K562 (cell line): ENCODE measurements around the gene GPR148. TPM values are rescaled to one million over a fixed set of nuclear protein-coding genes. Genes with fewer than 3 reads are reported as not detected.

Experiments used
- BACH1 ChIP-seq: fragments of 200-800 bp; sonication (Bioruptor generic); IDR thresholded peaks from 2 replicates; pipeline ENCODE4 v1.6.1; 2016; ENCODE audit warnings: missing genetic modification characterization, missing compliant biosample characterization
- BRCA1 ChIP-seq, 2 experiments: fragments of 450-650 bp in 1 of 2; sonication (generic) in 1 of 2; formaldehyde crosslinking in 1 of 2; IDR thresholded peaks; 2 replicates each; pipeline versions ENCODE4 v1.5.0 to v1.6.1; 2017 to 2020; ENCODE audit warnings: mild to moderate bottlenecking in 1 of 2, missing genetic modification reagents in 1 of 2
- C11orf30 ChIP-seq: fragments of 450-650 bp; IDR thresholded peaks from 2 replicates; pipeline ENCODE4 v1.6.1; 2016; ENCODE audit warnings: low read depth, mild to moderate bottlenecking
- HCFC1 ChIP-seq: IDR thresholded peaks from 2 replicates; pipeline ENCODE4 v1.6.1; 2012; ENCODE audit warnings: low read depth, low read length, improper control_type of control experiment
- MCM7 ChIP-seq, 2 experiments: fragments of 450-650 bp; IDR thresholded peaks; 2 replicates each; pipeline ENCODE4 v1.6.1; 2016 to 2018
- POU5F1 ChIP-seq: fragments of 150-350 bp; IDR thresholded peaks from 2 replicates; pipeline ENCODE4 v1.6.1; 2014; ENCODE audit warnings: borderline replicate concordance, low read length, low read depth, mild to moderate bottlenecking; ENCODE audit not compliant: partially characterized antibody
- PPARD ChIP-seq: fragments of 250-450 bp; sonication (Bioruptor Pico); IDR thresholded peaks from 2 replicates; pipeline ENCODE4 v1.8.0; 2022; ENCODE audit warnings: inconsistent platforms, mild to moderate bottlenecking, moderate library complexity
- WHSC1 ChIP-seq: IDR thresholded peaks from one replicate; pipeline ENCODE4 v1.6.1; 2012; ENCODE audit warnings: low read length, control low read depth, inconsistent platforms
- ZNF3 ChIP-seq: fragments of 250-450 bp; sonication (Bioruptor Pico); IDR thresholded peaks from 2 replicates; pipeline ENCODE4 v1.5.0; 2021; ENCODE audit warnings: mild to moderate bottlenecking, moderate library complexity
- polyA plus RNA-seq, 8 experiments: library from polyadenylated mRNA; depleted of rRNA in 4 of 8; stranded (reverse) in 5 of 8; unstranded in 3 of 8; fragments of >200 nt; fragmentation: Nextera tagmentation in 2 of 8; fragmentation: Illumina TruSeq in 1 of 8; extraction: Ambion mirVana in 2 of 8; extraction: Trizol in 1 of 8; gene quantifications; 2 replicates each; pipeline versions ENCODE4 v1.2.1 to v1.2.3, GENCODE V29; 2011 to 2014; ENCODE audit warnings: inconsistent platforms in 1 of 8, missing spikeins in 1 of 8
- total RNA-seq, 7 experiments: library from RNA; depleted of rRNA in 6 of 7; stranded (reverse); fragments of >200 nt in 6 of 7; fragmentation: Illumina TruSeq in 2 of 7; extraction: Trizol in 2 of 7; gene quantifications; 2 replicates each; pipeline versions ENCODE4 v1.2.1 to v1.2.3, GENCODE V29; 2011 to 2021; ENCODE audit warnings: low replicate concordance in 1 of 7
- TF ChIP-seq, protein P1 (sequence below), 3 experiments: fragments of 200-800 bp in 1 of 3; fragments of 250-450 bp in 1 of 3; fragments of 450-650 bp in 1 of 3; sonication (Bioruptor Pico) in 1 of 3; sonication (Bioruptor generic) in 1 of 3; formaldehyde crosslinking in 1 of 3; IDR thresholded peaks; 2 replicates each; pipeline versions ENCODE4 v1.6.1 to v1.8.0; 2016 to 2022; ENCODE audit warnings: mild to moderate bottlenecking in 2 of 3, missing genetic modification characterization in 2 of 3, missing compliant biosample characterization in 1 of 3, moderate library complexity in 1 of 3
- TF ChIP-seq, protein P2 (sequence below): fragments of 450-650 bp; formaldehyde crosslinking; IDR thresholded peaks from 2 replicates; pipeline ENCODE4 v1.4.0; 2020; ENCODE audit warnings: mild to moderate bottlenecking
- TF ChIP-seq, protein P3 (sequence below): sonication (generic); formaldehyde crosslinking; IDR thresholded peaks from 2 replicates; pipeline ENCODE4 v1.8.1; 2023; ENCODE audit warnings: mild to moderate bottlenecking, missing genetic modification reagents
- TF ChIP-seq, protein P4 (sequence below), 2 experiments: IDR thresholded peaks in 1 of 2; conservative IDR thresholded peaks in 1 of 2; 2 replicates each; pipeline ENCODE4 v1.6.1; 2016; ENCODE audit warnings: low read depth in 2 of 2, mild to moderate bottlenecking in 1 of 2, missing compliant biosample characterization in 1 of 2, missing genetic modification characterization in 1 of 2, moderate library complexity in 1 of 2
- TF ChIP-seq, protein P5 (sequence below): fragments of 250-450 bp; sonication (Bioruptor Pico); IDR thresholded peaks from 2 replicates; pipeline ENCODE4 v1.8.0; 2021; ENCODE audit warnings: moderate library complexity, mild to moderate bottlenecking, inconsistent platforms

Gene GPR148
- total and polyA plus RNA-seq, 9 of the 15 experiments (the other 6 are each of a cell fraction or from before 2014, with no cell fraction given), result not detected

DNA sequence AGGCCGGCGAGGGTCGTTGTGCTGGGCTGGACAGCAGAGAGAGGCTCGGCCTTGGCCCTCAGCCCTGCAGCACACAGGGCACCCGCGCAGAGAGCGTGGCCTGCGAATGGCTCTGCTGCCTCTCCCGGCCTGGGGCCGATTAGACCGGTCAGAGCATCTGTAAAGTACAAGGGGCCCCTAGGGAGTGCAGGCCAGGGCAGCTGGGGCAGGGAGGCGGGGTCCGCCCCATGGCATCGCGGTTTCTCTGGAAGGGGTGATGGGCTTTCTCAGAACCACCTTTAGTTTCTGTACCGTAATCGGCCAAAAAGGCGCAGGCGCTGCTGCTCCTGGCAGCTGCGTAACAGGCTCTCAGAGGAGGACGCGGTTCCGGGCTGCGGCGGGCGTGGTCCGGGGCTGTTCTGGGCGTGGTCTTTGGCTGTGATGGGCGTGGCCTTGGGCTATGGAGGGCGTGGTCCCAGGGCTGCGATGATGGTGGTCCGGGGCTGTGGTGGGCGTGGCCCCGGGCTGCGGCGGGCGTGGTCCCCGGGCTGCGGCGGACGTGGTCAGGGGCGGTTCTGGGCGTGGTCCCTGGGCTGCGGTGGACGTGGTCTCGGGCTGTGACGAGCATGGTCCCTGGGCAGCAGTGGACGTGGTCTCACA lies 1.5 kb upstream of the GPR148 start (continued):
- TF ChIP-seq MCM7 (IDR thresholded peaks at IDR 0.05) (no peak), ZNF3 (CRISPR knock-in tag) (no peak), POU5F1 (no peak), BRCA1 (IDR thresholded peaks at IDR 0.05) (no peak), BRCA1 (CRISPR knock-in tag; IDR thresholded peaks at IDR 0.05) (no peak), PPARD (CRISPR knock-in tag) (no peak), C11orf30 (no peak), WHSC1 (no peak), HCFC1 (0 out of 2 replicates have a peak, but pooled peaks have one; percentile 10), BACH1 (tag) (no peak)
- TF ChIP-seq, protein P1, sequence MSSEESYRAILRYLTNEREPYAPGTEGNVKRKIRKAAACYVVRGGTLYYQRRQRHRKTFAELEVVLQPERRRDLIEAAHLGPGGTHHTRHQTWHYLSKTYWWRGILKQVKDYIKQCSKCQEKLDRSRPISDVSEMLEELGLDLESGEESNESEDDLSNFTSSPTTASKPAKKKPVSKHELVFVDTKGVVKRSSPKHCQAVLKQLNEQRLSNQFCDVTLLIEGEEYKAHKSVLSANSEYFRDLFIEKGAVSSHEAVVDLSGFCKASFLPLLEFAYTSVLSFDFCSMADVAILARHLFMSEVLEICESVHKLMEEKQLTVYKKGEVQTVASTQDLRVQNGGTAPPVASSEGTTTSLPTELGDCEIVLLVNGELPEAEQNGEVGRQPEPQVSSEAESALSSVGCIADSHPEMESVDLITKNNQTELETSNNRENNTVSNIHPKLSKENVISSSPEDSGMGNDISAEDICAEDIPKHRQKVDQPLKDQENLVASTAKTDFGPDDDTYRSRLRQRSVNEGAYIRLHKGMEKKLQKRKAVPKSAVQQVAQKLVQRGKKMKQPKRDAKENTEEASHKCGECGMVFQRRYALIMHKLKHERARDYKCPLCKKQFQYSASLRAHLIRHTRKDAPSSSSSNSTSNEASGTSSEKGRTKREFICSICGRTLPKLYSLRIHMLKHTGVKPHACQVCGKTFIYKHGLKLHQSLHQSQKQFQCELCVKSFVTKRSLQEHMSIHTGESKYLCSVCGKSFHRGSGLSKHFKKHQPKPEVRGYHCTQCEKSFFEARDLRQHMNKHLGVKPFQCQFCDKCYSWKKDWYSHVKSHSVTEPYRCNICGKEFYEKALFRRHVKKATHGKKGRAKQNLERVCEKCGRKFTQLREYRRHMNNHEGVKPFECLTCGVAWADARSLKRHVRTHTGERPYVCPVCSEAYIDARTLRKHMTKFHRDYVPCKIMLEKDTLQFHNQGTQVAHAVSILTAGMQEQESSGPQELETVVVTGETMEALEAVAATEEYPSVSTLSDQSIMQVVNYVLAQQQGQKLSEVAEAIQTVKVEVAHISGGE (CRISPR knock-in tag; IDR thresholded peaks at IDR 0.05), result no peak
- TF ChIP-seq, protein P2, sequence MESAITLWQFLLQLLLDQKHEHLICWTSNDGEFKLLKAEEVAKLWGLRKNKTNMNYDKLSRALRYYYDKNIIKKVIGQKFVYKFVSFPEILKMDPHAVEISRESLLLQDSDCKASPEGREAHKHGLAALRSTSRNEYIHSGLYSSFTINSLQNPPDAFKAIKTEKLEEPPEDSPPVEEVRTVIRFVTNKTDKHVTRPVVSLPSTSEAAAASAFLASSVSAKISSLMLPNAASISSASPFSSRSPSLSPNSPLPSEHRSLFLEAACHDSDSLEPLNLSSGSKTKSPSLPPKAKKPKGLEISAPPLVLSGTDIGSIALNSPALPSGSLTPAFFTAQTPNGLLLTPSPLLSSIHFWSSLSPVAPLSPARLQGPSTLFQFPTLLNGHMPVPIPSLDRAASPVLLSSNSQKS (CRISPR knock-in tag), result no peak
- TF ChIP-seq, protein P3, sequence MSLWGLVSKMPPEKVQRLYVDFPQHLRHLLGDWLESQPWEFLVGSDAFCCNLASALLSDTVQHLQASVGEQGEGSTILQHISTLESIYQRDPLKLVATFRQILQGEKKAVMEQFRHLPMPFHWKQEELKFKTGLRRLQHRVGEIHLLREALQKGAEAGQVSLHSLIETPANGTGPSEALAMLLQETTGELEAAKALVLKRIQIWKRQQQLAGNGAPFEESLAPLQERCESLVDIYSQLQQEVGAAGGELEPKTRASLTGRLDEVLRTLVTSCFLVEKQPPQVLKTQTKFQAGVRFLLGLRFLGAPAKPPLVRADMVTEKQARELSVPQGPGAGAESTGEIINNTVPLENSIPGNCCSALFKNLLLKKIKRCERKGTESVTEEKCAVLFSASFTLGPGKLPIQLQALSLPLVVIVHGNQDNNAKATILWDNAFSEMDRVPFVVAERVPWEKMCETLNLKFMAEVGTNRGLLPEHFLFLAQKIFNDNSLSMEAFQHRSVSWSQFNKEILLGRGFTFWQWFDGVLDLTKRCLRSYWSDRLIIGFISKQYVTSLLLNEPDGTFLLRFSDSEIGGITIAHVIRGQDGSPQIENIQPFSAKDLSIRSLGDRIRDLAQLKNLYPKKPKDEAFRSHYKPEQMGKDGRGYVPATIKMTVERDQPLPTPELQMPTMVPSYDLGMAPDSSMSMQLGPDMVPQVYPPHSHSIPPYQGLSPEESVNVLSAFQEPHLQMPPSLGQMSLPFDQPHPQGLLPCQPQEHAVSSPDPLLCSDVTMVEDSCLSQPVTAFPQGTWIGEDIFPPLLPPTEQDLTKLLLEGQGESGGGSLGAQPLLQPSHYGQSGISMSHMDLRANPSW, result no peak
- TF ChIP-seq, protein P4, sequence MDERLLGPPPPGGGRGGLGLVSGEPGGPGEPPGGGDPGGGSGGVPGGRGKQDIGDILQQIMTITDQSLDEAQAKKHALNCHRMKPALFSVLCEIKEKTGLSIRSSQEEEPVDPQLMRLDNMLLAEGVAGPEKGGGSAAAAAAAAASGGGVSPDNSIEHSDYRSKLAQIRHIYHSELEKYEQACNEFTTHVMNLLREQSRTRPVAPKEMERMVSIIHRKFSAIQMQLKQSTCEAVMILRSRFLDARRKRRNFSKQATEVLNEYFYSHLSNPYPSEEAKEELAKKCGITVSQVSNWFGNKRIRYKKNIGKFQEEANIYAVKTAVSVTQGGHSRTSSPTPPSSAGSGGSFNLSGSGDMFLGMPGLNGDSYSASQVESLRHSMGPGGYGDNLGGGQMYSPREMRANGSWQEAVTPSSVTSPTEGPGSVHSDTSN (CRISPR knock-in tag; IDR thresholded peaks at IDR 0.05; ENCODE audit: low read depth), result 0 out of 2 replicates have a peak, but pooled peaks have one; percentile 22
- TF ChIP-seq, protein P4 (tag; conservative IDR thresholded peaks at IDR 0.05; ENCODE audit: low read depth), result no peak
- TF ChIP-seq, protein P5, sequence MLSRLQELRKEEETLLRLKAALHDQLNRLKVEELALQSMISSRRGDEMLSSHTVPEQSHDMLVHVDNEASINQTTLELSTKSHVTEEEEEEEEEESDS (CRISPR knock-in tag), result no peak
